Stomach (tissue), 19 donors: ENCODE measurements around the gene LENEP. TPM values are rescaled to one million over a fixed set of nuclear protein-coding genes. Genes with fewer than 3 reads are reported as not detected.

Experiments used
- DNase-seq, 2 donors: peaks; one replicate each; pipeline versions ENCODE4 v3.0.0 to v3.0.0-alpha.2; 2013 to 2019
- H3K27ac ChIP-seq, 5 donors: fragments of 200-600 bp in 4 of 5; sonication (generic) in 4 of 5; one replicate each; pipeline ENCODE4 v1.5.1; 2013 to 2019; ENCODE audit warnings: mild to moderate bottlenecking in 1 of 5, moderate library complexity in 1 of 5
- H3K27me3 ChIP-seq, 3 donors: fragments of 200-600 bp; sonication (generic); one replicate each; pipeline ENCODE4 v1.5.1; 2017 to 2019; ENCODE audit warnings: mixed run types in 1 of 3
- H3K36me3 ChIP-seq, 4 donors: fragments of 200-600 bp; sonication (generic); 1 replicate in 3 of 4; 2 replicates in 1 of 4; pipeline ENCODE4 v1.5.1; 2016 to 2019
- H3K4me1 ChIP-seq, 4 donors: fragments of 200-600 bp; sonication (generic); one replicate each; pipeline ENCODE4 v1.5.1; 2016 to 2019
- H3K4me3 ChIP-seq, 4 donors: fragments of 200-600 bp; sonication (generic) in 3 of 4; one replicate each; pipeline ENCODE4 v1.5.1; 2016 to 2019; ENCODE audit warnings: mild to moderate bottlenecking in 1 of 4
- H3K9me3 ChIP-seq, 4 donors: fragments of 200-600 bp; sonication (generic); one replicate each; pipeline ENCODE4 v1.5.1; 2016 to 2019
- CTCF ChIP-seq, 7 experiments: fragments of 450-650 bp in 4 of 7; fragments of 200-600 bp in 3 of 7; sonication (generic) in 3 of 7; IDR thresholded peaks; one replicate each; pipeline ENCODE4 v1.5.1; 2016 to 2019; ENCODE audit warnings: antibody characterized with exemption in 7 of 7, control low read depth in 2 of 7, mild to moderate bottlenecking in 1 of 7
- EP300 ChIP-seq: sonication (generic); formaldehyde crosslinking; IDR thresholded peaks from one replicate; pipeline ENCODE4 v1.6.1; 2017; ENCODE audit warnings: antibody characterized with exemption
- POLR2A ChIP-seq, 4 donors: fragments of 450-650 bp; IDR thresholded peaks; one replicate each; pipeline ENCODE4 v1.6.1; 2016; ENCODE audit warnings: antibody characterized with exemption in 4 of 4, control low read depth in 2 of 4, mild to moderate bottlenecking in 1 of 4, moderate library complexity in 1 of 4
- POLR2AphosphoS5 ChIP-seq, 3 donors: sonication (generic); formaldehyde crosslinking; IDR thresholded peaks; one replicate each; pipeline ENCODE4 v1.6.1; 2016; ENCODE audit warnings: antibody characterized with exemption in 3 of 3
- WGBS, 5 donors: extraction: QIAGEN DNeasy Blood & Tissue Kit in 3 of 5; methylation state at CpG; one replicate each; pipeline versions ENCODE4 v1.1.5 to v1.1.7; 2013 to 2018; 5-methylcytosine and 5-hydroxymethylcytosine counted together
- intact Hi-C: fragments of 100-400 bp; cut with DNase I; formaldehyde crosslinking; loops from one replicate; pipeline ENCODE4 v1.15.1; 2023; ENCODE audit warnings: low total_unique reads
- long read RNA-seq, 10 donors: transcript quantifications; one replicate each; lab custom pipeline, GENCODE V29; 2026
- polyA plus RNA-seq, 3 donors: library from polyadenylated mRNA; stranded (reverse); fragments of 200-250 nt; gene quantifications; one replicate each; pipeline ENCODE4 v1.2.3, GENCODE V29; 2013
- total RNA-seq, 5 donors: library from RNA; depleted of rRNA; stranded (reverse); fragments of >200 nt; gene quantifications; one replicate each; pipeline versions ENCODE4 v1.1.0 to v1.2.3, GENCODE V29; 2014 to 2016
- donor health status: healthy with polysubstance abuse.
- donor health status: Bipolar disorder and iron deficiency.
- donor health status: healthy.

The LENEP gene
- total RNA-seq: 10 to 100 TPM in 1 of 5 donors, 1 to 10 TPM in 1, not detected in 3; 1.1 to 11.6 TPM
- polyA plus RNA-seq: not detected
- long read RNA-seq, donor 1: 0 reads
- long read RNA-seq, donor 2: 0 reads
- long read RNA-seq, donor 3: 0 reads
- long read RNA-seq, donor 4: 0 reads
- long read RNA-seq, donor 5: 0 reads
- long read RNA-seq, donor 6: 0 reads
- long read RNA-seq, donor 7: 0 reads
- long read RNA-seq, donor 8: 0 reads
- long read RNA-seq, donor 9: 0 reads
- long read RNA-seq, donor 10: 0 reads

- intact Hi-C loops: no loop called here
- Histone ChIP-seq H3K27ac (peak within 1 kb of the TSS in 1 of 5 donors; percentile 15), H3K4me3 (no peak within 1 kb of the TSS), H3K36me3 (peaks cover 7 to 42% (median 38%) of the 10 kb centered on the region in 4 donors), H3K4me1 (peaks cover 8 to 41% (median 21%) of the 10 kb centered on the region in 4 donors), H3K9me3 (no peaks in the 10 kb centered on the region), H3K27me3 (no peaks in the 10 kb centered on the region)
- DNase-seq: no peak
- TF ChIP-seq POLR2AphosphoS5 (IDR thresholded peaks at IDR 0.05) (no peak), CTCF (IDR thresholded peaks at IDR 0.05) (no peak), EP300 (no peak), POLR2A (IDR thresholded peaks at IDR 0.05) (no peak)
- WGBS, 5 donors: 60 to 82% (median 69%) methylated on average over 5 to 8 of the region's 8 CpGs
Measured at GRCh38 chr1:154993572-154994268, at the start of gene LENEP. Gene LENEP, plus strand, starts transcription at chr1:154993586. Its CDS starts 22 bp downstream, at chr1:154993608.

GRCh38 chr1:154943649-154944400, 49.6 kb upstream of the LENEP start:
- H3K36me3 ChIP-seq: peaks cover 22 to 44% (median 40%) of the 10 kb centered on the region in 4 donors
- peak overlapping the region in 4 of 5 donors; percentile 1 to 85 (median 68) for H3K27ac ChIP-seq
- no peaks in the 10 kb centered on the region for H3K27me3 ChIP-seq
- 31 to 47% (median 39%) methylated on average over 6 of the region's 6 CpGs for WGBS, 5 donors
- peak in 5 of 7 experiments; percentile 47 to 77 (median 64) for TF ChIP-seq CTCF (IDR thresholded peaks at IDR 0.05)
- no peak for TF ChIP-seq POLR2A (IDR thresholded peaks at IDR 0.05)
- TF ChIP-seq EP300: no peak
- intact Hi-C loops: no loop called here
- H3K4me1 ChIP-seq: peaks cover 34 to 61% (median 48%) of the 10 kb centered on the region in 4 donors
- no peaks in the 10 kb centered on the region for H3K9me3 ChIP-seq
- H3K4me3 ChIP-seq: no peak overlapping the region
- peak; percentile 47 to 78 for DNase-seq

GRCh38 chr1:154944401-154945159, 48.8 kb upstream of the LENEP start:
- Histone ChIP-seq H3K27me3 (no peaks in the 10 kb centered on the region), H3K4me1 (peaks cover 34 to 61% (median 48%) of the 10 kb centered on the region in 4 donors), H3K36me3 (peaks cover 22 to 49% (median 45%) of the 10 kb centered on the region in 4 donors), H3K27ac (peak overlapping the region in 4 of 5 donors; percentile 1 to 85 (median 68)), H3K4me3 (no peak overlapping the region), H3K9me3 (no peaks in the 10 kb centered on the region)
- WGBS, 5 donors: 20 to 41% (median 26%) methylated on average over 8 to 9 of the region's 9 CpGs
- DNase-seq: peak in 1 of 2 donors; percentile 52
- TF ChIP-seq CTCF (IDR thresholded peaks at IDR 0.05): no peak
- no peak for TF ChIP-seq EP300
- TF ChIP-seq POLR2AphosphoS5 (IDR thresholded peaks at IDR 0.05): no peak
- TF ChIP-seq POLR2A (IDR thresholded peaks at IDR 0.05): no peak
- intact Hi-C loops: no loop called here
